RWPE1 (cell line): ENCODE measurements around the gene KRTAP17-1.

Experiments
- CTCF ChIA-PET: fragments of 350-600 bp; sonication (Branson Sonifier 250); formaldehyde crosslinking; extraction: SDS; loops from one replicate; lab custom pipeline; 2021; lab: Yijun Ruan, JAX
- POLR2A ChIA-PET: fragments of 400-600 bp; formaldehyde crosslinking; extraction: SDS; loops from one replicate; lab custom pipeline; 2020; ENCODE audit warnings: antibody characterized with exemption; ENCODE audit not compliant: low non-redundant PET; lab: Yijun Ruan, JAX
- DNase-seq: peaks from one replicate; pipeline ENCODE4 v3.0.0; 2012; ENCODE audit warnings: low spot score
- H3K27ac ChIP-seq: fragments of 450-650 bp; 2 replicates; pipeline ENCODE4 v1.5.1; 2017
- CTCF ChIP-seq: fragments of 450-650 bp; conservative IDR thresholded peaks from 2 replicates; pipeline ENCODE4 v1.5.1; 2017; ENCODE audit warnings: low read depth, mild to moderate bottlenecking

The KRTAP17-1 gene

GRCh38 chr17:41332239-41332638, 16.7 kb upstream of the KRTAP17-1 start:
- ChIA-PET CTCF (interaction anchor here (0.7 kb wide), 1 partner anchor 316 kb away, joined by 3 read pairs; no protein-coding TSS in a partner anchor), POLR2A (interaction anchor here (0.6 kb wide), 1 partner anchor 42 kb away, joined by 3 read pairs; no protein-coding TSS in a partner anchor)
- H3K27ac ChIP-seq, result no peak overlapping the region
- no peak for DNase-seq
- TF ChIP-seq CTCF, result no peak

- H3K27ac ChIP-seq, result no peak overlapping the region
- CTCF ChIA-PET, result interaction anchor here (0.6 kb wide), 1 partner anchor 9 kb away, joined by 3 read pairs; no protein-coding TSS in a partner anchor
- POLR2A ChIA-PET, result interaction anchor here (0.6 kb wide), 1 partner anchor 42 kb away, joined by 3 read pairs; no protein-coding TSS in a partner anchor
- no peak for DNase-seq
- TF ChIP-seq CTCF, result no peak
Observed at GRCh38 chr17:41331606-41332005, 16.1 kb upstream of the KRTAP17-1 start.

- TF ChIP-seq CTCF, result peak; percentile 73
- H3K27ac ChIP-seq, result no peak overlapping the region
- DNase-seq, result peak; percentile 49
- ChIA-PET POLR2A (no interaction called here), CTCF (interaction anchor here (0.6 to 1.3 kb wide), 12 partner anchors 10 to 351 kb away, joined by 3 to 7 read pairs (median 3); partner anchors contain the start of genes KRTAP16-1 and KRTAP17-1)
Observed at GRCh38 chr17:41329279-41329948, 13.9 kb upstream of the KRTAP17-1 start.

GRCh38 chr17:41328207-41328606, 12.7 kb upstream of the KRTAP17-1 start:
- POLR2A ChIA-PET, result no interaction called here
- TF ChIP-seq CTCF, result no peak
- no peak overlapping the region for H3K27ac ChIP-seq
- no peak for DNase-seq
- CTCF ChIA-PET, result interaction anchor here (0.6 to 1.3 kb wide), 5 partner anchors 11 to 545 kb away, joined by 3 to 4 read pairs (median 4); no protein-coding TSS in a partner anchor

- ChIA-PET CTCF (interaction anchor here (0.6 kb wide), 1 partner anchor 532 kb away, joined by 3 read pairs; no protein-coding TSS in a partner anchor), POLR2A (no interaction called here)
- DNase-seq, result no peak
- H3K27ac ChIP-seq, result peak overlapping the region; percentile 10
- TF ChIP-seq CTCF, result no peak
Observed at GRCh38 chr17:41327411-41328120, 12.1 kb upstream of the KRTAP17-1 start.
